ENCODE measurements around the gene CASP14.

Gene CASP14

GRCh38 chr19:15042826-15043225 is 6.5 kb upstream of the CASP14 start:
- H3K36me3 ChIP-seq (ENCODE audit: insufficient read depth, low read length), result no peaks in the 10 kb centered on the region
- H3K4me1 ChIP-seq (ENCODE audit: insufficient read depth, low read length), result no peaks in the 10 kb centered on the region
- peaks cover 5% of the 10 kb centered on the region for H3K27me3 ChIP-seq (ENCODE audit: insufficient read depth, low read length, poor library complexity)
- no peak for ATAC-seq (ENCODE audit: insufficient read depth, low read depth)
- H3K4me2 ChIP-seq (ENCODE audit: insufficient read depth, low read length), result no peak overlapping the region
- H3K79me2 ChIP-seq (ENCODE audit: insufficient read depth, low read length), result no peaks in the 10 kb centered on the region
- DNase-seq, result no peak
- H3K9ac ChIP-seq (ENCODE audit: low read depth, low read length), result no peak overlapping the region
- H3K9me3 ChIP-seq (ENCODE audit: insufficient read depth, low read length, severe bottlenecking), result no peaks in the 10 kb centered on the region
- no peak overlapping the region for H3K27ac ChIP-seq (ENCODE audit: low read length)
- H2AFZ ChIP-seq (ENCODE audit: low read depth, low read length), result no peak overlapping the region
- no peak overlapping the region for H3K4me3 ChIP-seq (ENCODE audit: low read depth in 1 of 2, low read length in 2 of 2)
- no peak for TF ChIP-seq EZH2 (IDR thresholded peaks at IDR 0.05; ENCODE audit: borderline replicate concordance, low read depth, low read length, severe bottlenecking)
- no peak for TF ChIP-seq CTCF (IDR thresholded peaks at IDR 0.05; ENCODE audit: borderline replicate concordance, extremely low read depth, low read length, poor library complexity, severe bottlenecking)
- no peaks in the 10 kb centered on the region for H4K20me1 ChIP-seq (ENCODE audit: insufficient read depth, low read length)

- H3K4me2 ChIP-seq (ENCODE audit: insufficient read depth, low read length), result no peak overlapping the region
- H2AFZ ChIP-seq (ENCODE audit: low read depth, low read length), result no peak overlapping the region
- H3K27me3 ChIP-seq (ENCODE audit: insufficient read depth, low read length, poor library complexity), result no peaks in the 10 kb centered on the region
- H3K9me3 ChIP-seq (ENCODE audit: insufficient read depth, low read length, severe bottlenecking), result no peaks in the 10 kb centered on the region
- H3K4me3 ChIP-seq (ENCODE audit: low read depth in 1 of 2, low read length in 2 of 2), result no peak overlapping the region
- no peaks in the 10 kb centered on the region for H3K36me3 ChIP-seq (ENCODE audit: insufficient read depth, low read length)
- H3K9ac ChIP-seq (ENCODE audit: low read depth, low read length), result no peak overlapping the region
- H3K4me1 ChIP-seq (ENCODE audit: insufficient read depth, low read length), result no peaks in the 10 kb centered on the region
- no peaks in the 10 kb centered on the region for H4K20me1 ChIP-seq (ENCODE audit: insufficient read depth, low read length)
- TF ChIP-seq CTCF (IDR thresholded peaks at IDR 0.05; ENCODE audit: borderline replicate concordance, extremely low read depth, low read length, poor library complexity, severe bottlenecking) (no peak), EZH2 (IDR thresholded peaks at IDR 0.05; ENCODE audit: borderline replicate concordance, low read depth, low read length, severe bottlenecking) (no peak)
- no peak overlapping the region for H3K27ac ChIP-seq (ENCODE audit: low read length)
- no peaks in the 10 kb centered on the region for H3K79me2 ChIP-seq (ENCODE audit: insufficient read depth, low read length)
- ATAC-seq (ENCODE audit: insufficient read depth, low read depth), result no peak
- no peak for DNase-seq
Observed at GRCh38 chr19:15045506-15045905, 3.8 kb upstream of the CASP14 start.

GRCh38 chr19:15047680-15048079 is 1.6 kb upstream of the CASP14 start:
- H3K27ac ChIP-seq (ENCODE audit: low read length), result no peak overlapping the region
- TF ChIP-seq CTCF (IDR thresholded peaks at IDR 0.05; ENCODE audit: borderline replicate concordance, extremely low read depth, low read length, poor library complexity, severe bottlenecking), result no peak
- TF ChIP-seq EZH2 (IDR thresholded peaks at IDR 0.05; ENCODE audit: borderline replicate concordance, low read depth, low read length, severe bottlenecking), result no peak
- ATAC-seq (ENCODE audit: insufficient read depth, low read depth) (no peak), DNase-seq (no peak)
- no peaks in the 10 kb centered on the region for H3K27me3 ChIP-seq (ENCODE audit: insufficient read depth, low read length, poor library complexity)
- no peaks in the 10 kb centered on the region for H3K4me1 ChIP-seq (ENCODE audit: insufficient read depth, low read length)
- H3K4me2 ChIP-seq (ENCODE audit: insufficient read depth, low read length), result no peak overlapping the region
- H3K79me2 ChIP-seq (ENCODE audit: insufficient read depth, low read length), result no peaks in the 10 kb centered on the region
- no peak overlapping the region for H2AFZ ChIP-seq (ENCODE audit: low read depth, low read length)
- no peaks in the 10 kb centered on the region for H4K20me1 ChIP-seq (ENCODE audit: insufficient read depth, low read length)
- H3K9ac ChIP-seq (ENCODE audit: low read depth, low read length), result no peak overlapping the region
- no peaks in the 10 kb centered on the region for H3K36me3 ChIP-seq (ENCODE audit: insufficient read depth, low read length)
- no peaks in the 10 kb centered on the region for H3K9me3 ChIP-seq (ENCODE audit: insufficient read depth, low read length, severe bottlenecking)
- H3K4me3 ChIP-seq (ENCODE audit: low read depth in 1 of 2, low read length in 2 of 2), result no peak overlapping the region

- no peak overlapping the region for H2AFZ ChIP-seq (ENCODE audit: low read depth, low read length)
- H3K9me3 ChIP-seq (ENCODE audit: insufficient read depth, low read length, severe bottlenecking), result no peaks in the 10 kb centered on the region
- no peak overlapping the region for H3K27ac ChIP-seq (ENCODE audit: low read length)
- no peaks in the 10 kb centered on the region for H3K4me1 ChIP-seq (ENCODE audit: insufficient read depth, low read length)
- no peak for DNase-seq
- no peak overlapping the region for H3K9ac ChIP-seq (ENCODE audit: low read depth, low read length)
- no peaks in the 10 kb centered on the region for H3K27me3 ChIP-seq (ENCODE audit: insufficient read depth, low read length, poor library complexity)
- no peak overlapping the region for H3K4me3 ChIP-seq (ENCODE audit: low read depth in 1 of 2, low read length in 2 of 2)
- ATAC-seq (ENCODE audit: insufficient read depth, low read depth), result no peak
- H3K4me2 ChIP-seq (ENCODE audit: insufficient read depth, low read length), result no peak overlapping the region
- H4K20me1 ChIP-seq (ENCODE audit: insufficient read depth, low read length), result no peaks in the 10 kb centered on the region
- no peaks in the 10 kb centered on the region for H3K79me2 ChIP-seq (ENCODE audit: insufficient read depth, low read length)
- H3K36me3 ChIP-seq (ENCODE audit: insufficient read depth, low read length), result no peaks in the 10 kb centered on the region
- TF ChIP-seq EZH2 (IDR thresholded peaks at IDR 0.05; ENCODE audit: borderline replicate concordance, low read depth, low read length, severe bottlenecking), result no peak
- no peak for TF ChIP-seq CTCF (IDR thresholded peaks at IDR 0.05; ENCODE audit: borderline replicate concordance, extremely low read depth, low read length, poor library complexity, severe bottlenecking)
Observed at GRCh38 chr19:15048128-15048527, 1.2 kb upstream of the CASP14 start.
